ENCODE results near the gene ULK4.
"Not testable (repeated sequence)": the region's sequence is repeated elsewhere in the genome, so short reads cannot be mapped to it uniquely, and the experiment has no call there.

Gene ULK4

DNA sequence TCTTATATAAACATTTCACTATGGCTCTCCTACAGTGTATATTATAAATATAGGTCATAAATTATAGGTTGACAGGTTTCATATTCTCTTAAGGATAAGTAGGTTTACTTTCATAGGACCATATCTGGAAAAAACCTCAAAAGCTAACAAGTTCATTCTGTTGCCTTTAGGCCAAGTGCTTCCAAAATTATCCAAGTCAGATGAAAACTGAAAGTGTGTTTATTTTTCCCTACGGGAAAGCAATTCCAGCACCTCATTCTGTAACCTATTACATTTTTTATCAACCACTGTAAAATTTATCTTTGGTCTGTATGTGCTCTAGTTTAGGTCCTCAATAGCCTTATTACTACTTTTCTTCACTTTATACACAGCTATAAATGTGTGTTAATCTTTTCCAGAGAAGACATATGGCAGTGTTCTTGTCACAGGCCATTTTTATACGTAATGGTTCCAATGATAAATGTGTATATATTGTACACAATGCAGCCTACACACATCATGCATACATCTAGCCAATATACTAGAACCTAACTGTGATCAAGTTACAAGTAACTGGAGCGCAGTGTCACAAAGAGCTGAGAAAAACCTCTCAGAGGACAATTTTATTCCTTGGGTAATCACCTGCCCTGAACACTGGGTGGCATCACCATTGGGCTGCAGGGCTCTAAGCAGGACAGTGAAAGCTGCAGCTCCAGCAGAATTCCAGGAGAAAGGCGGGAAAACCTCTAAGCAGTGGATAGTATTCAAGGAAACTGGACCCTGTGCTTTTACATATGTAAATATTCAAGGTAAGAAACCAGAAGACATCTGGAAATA, 511.3 kb downstream of the ULK4 start:
- no peak for DNase-seq (ENCODE audit: low read depth in 1 of 2, low spot score in 1 of 2)

DNA sequence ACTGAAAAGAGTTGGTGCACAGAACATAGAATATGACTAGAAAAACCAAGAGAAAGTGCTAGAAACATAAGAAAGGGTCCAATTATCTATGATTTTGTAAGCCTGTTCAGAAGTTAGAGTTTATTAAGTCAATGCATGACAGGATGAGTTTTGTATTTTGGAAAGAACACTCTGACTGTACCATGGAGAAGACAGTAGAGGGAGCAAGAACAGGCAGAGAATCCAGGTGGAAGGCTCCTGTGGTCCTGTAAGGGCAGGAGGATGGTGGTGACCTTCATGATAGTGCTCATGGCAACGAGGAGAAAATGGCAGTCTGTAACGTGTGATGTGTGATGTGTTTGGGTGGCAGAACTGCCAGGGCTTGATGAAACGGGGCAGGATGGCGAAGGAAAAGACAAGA, 513.5 kb downstream of the ULK4 start:
- DNase-seq (ENCODE audit: low read depth in 1 of 2, low spot score in 1 of 2), result no peak

DNA sequence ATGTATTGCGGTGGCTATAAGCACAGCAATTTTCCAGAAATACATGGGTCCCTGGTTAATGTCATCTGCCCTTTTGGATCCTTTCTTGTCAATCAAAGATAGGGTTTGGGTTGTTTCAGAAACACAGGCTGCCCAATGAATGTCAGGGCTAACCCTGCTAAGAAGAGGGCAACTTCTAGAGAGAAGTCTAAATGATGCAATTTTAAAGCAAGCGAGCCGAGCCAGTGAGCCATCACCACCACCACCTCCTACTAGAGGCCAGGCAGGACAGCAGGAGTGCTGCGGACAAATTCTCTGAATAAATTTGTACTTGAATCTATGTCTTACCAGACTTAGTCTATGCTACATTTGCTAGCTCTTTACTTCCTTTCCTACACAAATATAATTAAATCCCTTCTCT, 514.2 kb downstream of the ULK4 start:
- DNase-seq (ENCODE audit: low read depth in 1 of 2, low spot score in 1 of 2), result no peak

DNA sequence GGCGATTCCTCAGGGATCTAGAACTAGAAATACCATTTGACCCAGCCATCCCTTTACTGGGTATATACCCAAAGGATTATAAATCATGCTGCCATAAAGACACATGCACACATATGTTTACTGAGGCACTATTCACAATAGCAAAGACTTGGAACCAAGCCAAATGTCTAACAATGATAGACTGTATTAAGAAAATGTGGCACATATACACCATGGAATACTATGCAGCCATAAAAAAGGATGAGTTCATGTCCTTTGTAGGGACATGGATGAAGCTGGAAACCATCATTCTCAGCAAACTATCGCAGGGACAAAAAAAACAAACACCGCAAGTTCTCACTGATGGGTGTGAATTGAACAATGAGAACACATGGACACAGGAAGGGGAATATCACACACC, 515.6 kb downstream of the ULK4 start:
- DNase-seq (ENCODE audit: low read depth in 1 of 2, low spot score in 1 of 2), result not testable (repeated sequence)

DNA sequence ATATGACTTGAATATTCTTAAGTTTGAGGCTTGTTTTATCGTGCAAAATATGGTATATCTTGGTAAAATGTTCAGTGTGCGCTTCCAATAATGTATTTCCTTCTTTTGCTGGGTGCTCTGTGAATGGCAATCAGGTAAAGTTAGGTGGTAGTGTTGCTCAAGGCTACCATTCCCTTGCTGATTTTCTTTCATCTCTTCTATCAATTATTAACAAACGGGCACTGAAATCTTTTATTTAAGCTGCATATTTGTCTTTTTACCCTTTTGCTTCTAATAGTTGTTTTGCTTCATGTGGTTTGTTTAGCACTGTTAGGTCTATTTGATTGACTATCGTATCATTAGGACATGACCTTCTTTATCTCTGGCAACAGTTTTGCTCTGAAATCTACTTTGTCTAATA, 520.3 kb downstream of the ULK4 start:
- DNase-seq (ENCODE audit: low read depth in 1 of 2, low spot score in 1 of 2), result no peak

DNA sequence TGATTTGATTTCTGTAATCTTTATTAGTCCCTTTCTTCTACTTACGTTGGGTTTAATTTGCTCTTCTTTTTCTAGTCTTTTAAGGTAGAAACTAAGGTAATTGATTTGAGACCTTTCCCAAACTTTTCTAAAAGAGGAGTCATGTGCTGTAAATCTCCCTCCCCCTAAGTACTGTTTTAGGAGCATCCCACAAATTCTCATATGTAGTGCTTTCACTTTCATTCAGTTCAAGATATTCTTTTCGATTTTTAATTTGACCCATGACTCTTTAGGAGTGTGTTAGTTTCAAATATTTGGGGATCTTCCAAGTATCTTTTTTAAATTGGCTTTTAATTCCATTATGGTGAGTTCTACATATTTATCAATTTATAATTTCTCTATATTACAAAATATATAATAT, 520.8 kb downstream of the ULK4 start:
- DNase-seq (ENCODE audit: low read depth in 1 of 2, low spot score in 1 of 2), result no peak

DNA sequence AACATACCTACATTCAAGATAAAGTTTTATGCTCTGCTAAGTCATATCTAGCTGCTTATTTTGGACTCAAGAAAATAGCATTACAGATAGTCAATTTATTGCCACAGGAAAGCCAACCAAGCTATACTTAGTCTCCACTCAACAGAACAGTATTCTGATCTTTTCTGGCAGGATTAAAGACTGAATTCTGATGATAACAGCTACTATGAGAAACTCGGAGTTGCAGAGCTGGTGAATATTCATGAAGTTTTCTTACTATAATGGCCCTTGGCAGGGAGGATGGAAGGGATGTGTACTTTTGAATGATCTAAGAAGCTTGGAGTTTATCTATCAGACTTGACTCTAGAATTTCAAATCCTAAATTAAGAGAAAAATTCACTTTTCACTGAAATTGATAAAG, 524.9 kb downstream of the ULK4 start:
- no peak for DNase-seq (ENCODE audit: low read depth in 1 of 2, low spot score in 1 of 2)

DNA sequence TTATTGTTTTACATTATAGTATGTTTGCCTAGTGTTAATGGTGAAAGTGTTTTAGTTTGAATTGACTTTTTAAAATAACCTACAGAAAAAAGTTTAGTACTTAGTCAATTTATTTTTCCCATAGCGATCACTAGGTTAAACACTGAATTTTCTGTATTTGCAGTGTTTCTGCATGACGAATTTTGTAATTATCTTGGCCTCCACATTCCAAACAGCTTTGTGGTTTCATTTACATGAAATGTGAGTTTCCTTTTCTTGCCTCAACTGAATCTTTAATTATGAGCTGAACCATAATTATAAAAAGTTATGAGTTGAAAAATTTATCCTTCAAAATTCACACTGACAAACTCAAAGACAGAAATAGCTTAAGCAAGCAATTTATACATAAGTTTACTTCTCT, 527.1 kb downstream of the ULK4 start:
- DNase-seq (ENCODE audit: low read depth in 1 of 2, low spot score in 1 of 2), result no peak

DNA sequence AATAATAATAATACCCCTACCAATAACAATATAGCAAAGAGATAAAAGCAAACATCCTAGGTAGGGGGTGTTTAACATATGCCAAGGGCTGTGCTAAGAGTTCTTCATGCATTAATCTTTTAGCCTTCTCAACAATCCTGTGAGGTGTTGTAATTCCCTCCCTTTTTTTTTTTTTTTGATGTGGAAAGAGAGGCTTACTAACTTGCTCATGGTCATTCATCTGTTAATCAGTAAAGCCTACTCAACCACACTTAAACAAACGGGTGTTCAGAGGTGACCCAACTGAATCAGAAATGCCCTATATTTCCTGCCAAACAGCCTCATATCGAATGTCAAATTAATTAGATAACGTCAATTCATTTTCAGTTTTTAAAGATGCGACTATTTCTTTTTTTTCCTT, 530.5 kb downstream of the ULK4 start:
- DNase-seq (ENCODE audit: low read depth in 1 of 2, low spot score in 1 of 2), result no peak

DNA sequence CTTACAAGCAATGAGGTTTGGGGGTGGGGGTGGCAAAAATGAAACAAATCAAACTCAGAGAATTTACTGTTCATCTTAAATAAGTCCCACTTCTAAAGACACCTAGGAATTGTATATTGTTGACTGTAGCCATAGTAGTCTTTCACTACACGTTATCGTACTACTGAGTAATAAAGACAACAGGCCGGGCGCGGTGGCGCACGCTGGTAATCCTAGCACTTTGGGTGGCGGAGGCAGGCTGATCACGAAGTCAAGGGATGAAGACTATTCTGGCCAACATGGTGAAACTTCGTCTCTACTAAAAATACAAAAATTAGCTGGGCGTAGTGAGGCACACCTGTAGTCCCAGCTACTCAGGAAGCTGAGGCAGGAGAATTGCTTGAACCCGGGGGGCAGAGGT, 531.0 kb downstream of the ULK4 start:
- DNase-seq (ENCODE audit: low read depth in 1 of 2, low spot score in 1 of 2), result no peak

DNA sequence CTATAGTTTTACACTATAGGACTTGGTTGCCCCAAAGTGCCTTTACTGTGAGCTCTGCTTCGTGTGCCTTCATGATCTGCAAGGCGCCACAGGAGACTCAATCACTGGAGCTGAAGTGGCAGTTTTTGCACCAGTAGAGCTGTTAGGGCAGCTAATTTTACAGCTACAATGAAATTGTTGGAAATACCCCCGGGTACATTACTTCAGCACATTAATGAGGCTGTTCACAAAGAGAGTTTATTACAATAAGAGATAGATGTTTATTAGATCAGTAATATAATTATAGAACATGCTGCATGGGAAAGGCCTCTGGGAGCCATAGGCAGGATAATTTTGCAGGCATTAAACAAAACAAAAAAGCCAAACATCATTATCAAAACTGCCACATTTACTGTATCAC, 531.5 kb downstream of the ULK4 start:
- DNase-seq (ENCODE audit: low read depth in 1 of 2, low spot score in 1 of 2), result no peak

DNA sequence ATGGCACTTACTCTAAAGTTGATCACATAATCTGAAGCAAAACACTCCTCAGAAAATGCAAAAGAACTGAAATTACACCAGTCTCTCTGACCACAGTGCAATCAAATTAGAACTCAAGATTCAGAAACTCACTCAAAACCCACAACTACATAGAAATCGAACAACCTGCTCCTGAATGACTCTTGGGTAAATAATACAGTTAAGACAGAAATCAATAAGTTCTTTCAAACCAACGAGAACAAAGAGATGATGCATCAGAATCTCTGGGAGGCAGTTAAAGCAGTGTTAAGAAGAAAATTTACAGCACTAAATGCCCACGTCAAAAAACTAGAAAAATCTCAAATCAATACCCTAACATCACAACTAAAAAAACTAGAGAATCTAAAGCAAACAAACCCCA, 535.4 kb downstream of the ULK4 start:
- DNase-seq (ENCODE audit: low read depth in 1 of 2, low spot score in 1 of 2), result no peak

DNA sequence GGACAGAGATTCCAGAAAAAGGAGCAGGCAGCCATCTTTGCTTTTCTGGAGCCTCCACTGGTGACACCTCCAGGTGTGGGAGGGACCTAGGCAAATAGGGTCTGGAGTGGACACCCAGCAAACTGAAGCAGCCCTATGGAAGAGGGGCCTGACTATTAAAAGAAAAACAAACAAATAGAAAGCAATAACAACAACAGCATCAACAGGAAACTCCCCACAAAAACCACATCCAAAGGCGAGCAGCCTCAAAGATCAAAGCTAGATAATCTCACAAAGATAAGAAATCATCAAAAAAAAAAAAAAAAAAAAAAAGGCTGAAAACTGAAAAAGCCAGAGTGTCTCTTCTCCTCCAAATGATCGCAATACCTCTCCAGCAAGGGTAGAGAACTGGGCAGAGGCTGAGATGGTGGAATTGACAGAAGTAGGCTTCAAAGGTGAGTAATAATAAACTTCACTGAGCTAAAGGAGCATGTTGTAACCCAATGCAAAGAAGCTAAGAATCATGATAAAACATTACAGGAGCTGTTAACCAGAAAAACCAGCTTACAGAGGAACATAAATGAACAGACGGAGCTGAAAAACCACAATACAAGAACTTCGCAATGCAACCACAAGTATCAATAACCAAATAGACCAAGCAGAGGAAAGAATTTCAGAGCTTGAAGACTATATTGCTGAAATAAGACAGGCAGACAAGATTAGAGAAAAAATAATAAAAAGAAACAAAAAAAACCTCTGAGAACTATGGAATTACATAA, 537.2 kb downstream of the ULK4 start:
- no peak for DNase-seq (ENCODE audit: low read depth in 1 of 2, low spot score in 1 of 2)

DNA sequence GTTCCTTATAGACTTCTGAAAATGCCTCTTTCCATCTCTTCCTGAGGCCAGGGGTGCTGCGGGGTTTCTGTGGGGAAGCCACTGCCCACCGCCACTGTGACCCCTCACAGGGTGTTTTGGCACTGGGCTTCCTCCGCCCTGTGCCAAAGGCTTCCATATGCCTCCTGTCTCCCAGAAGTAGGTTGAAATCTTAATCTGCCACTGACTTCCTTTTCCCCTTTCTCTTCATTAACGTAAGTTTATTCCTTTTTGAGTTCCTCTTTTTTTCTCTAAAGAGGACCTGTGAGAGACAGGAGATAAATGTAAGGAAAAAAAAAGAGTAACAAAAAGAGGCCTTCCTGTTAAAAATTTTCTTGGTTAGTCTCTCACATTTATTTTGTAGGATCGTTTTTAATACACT, 542.1 kb downstream of the ULK4 start:
- DNase-seq (ENCODE audit: low read depth in 1 of 2, low spot score in 1 of 2), result no peak

DNA sequence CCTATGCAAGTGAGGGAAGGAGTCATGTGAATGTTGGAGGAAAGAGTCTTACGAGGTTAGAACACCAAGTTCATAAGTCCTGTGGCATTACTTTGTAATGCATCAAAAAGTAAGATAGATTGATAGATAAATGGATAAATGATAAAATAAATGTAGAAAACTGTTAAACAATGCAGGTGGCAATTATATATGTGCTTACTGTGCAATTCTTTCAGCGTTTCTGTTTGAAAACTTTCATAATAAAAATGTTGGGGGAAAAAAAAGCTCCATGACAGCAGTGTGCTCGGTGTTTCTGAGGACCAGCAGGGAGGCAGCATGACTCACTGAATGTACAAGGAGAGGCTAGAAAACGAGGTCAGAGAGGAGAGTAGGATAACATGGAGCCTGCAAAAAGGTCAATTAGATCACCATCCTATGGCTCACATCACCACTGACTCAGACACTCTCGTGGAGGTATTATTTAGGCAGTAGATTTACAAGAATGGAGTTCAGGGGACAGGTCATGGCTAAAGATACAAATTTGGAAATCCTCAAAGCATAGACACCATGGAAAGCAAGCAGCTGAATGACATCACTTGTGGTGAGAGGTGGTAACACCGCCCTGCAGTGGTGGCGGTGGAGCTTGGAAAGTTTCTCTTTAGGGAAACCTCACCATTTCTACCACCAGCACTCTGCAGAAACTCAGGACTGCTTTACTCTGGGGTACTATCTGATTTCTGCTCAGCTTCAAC, 542.8 kb downstream of the ULK4 start:
- no peak for DNase-seq (ENCODE audit: low read depth in 1 of 2, low spot score in 1 of 2)

DNA sequence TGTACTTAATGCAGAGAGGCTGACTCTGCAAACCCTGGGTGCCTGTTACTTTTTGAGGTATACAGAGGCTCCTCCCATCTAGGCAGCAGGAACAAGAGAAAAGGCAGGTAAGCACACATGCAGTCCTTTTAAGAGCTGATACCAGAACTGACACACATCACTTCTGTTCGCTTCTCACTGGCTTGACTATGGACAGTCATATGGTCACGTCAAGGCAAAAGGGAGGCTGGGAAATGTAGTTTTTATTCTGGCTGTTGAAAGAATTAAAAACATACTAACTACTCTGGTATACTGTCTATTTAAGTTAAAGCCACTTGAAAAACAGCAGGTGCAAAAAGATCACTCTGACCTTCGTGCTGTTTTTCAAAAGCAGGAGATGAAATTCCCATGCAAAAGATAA, 544.3 kb downstream of the ULK4 start:
- DNase-seq (ENCODE audit: low read depth in 1 of 2, low spot score in 1 of 2), result no peak

DNA sequence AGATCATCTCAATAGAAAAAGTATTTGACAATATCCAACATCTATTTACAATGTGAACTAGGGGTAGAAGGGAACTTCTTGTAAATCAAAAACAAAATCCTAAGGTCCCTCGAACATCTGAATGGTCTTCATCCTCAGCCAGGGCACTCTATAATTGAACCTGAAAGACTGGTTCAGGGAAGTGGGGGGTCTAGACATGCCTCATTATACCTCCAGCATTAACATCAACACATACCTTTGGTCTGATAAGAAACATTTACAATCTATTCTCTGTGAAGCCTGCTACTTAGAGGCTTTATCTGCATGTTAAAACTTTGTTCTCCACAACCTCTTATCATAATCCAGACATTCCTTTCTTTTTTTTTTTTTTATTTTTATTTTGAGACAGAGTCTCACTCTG, 550.8 kb downstream of the ULK4 start:
- no peak for DNase-seq (ENCODE audit: low read depth in 1 of 2, low spot score in 1 of 2)

DNA sequence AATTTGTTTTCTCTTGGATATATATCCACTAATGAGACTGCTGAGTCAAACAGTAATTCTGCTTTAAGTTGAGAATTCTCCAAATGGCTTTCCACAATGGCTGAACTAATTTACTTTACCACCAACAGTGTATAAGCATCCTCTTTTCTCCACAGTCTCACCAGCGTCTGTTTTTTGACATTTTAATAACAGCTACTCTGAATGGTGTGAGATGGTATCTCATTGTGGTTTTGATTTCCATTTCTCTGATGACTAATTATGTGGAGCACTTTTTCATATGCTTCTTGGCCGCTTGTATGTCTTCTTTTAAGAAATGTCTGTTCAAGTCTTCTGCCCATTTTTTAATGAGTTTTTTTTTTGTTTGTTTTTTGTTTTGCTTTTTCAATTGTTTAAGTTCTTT, 556.4 kb downstream of the ULK4 start:
- no peak for DNase-seq (ENCODE audit: low read depth in 1 of 2, low spot score in 1 of 2)

DNA sequence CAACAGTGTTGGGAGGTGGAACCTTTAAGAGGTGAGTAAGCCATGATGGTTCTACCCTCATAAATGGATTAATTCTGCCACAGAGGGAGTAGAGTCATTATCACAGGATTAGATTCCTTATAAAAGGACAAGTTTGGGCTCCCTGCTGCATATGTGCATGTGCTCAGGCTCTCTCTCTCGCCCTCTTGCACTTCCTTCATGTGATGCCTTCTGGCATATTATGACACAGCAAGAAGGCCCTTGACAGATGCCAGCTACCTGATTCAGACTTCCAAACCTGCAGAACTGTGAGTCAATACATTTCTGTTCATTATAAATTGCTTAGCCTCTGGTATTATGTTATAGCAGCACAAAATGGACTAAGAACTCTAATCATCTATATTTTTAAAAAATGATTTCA, 557.3 kb downstream of the ULK4 start:
- no peak for DNase-seq (ENCODE audit: low read depth in 1 of 2, low spot score in 1 of 2)

DNA sequence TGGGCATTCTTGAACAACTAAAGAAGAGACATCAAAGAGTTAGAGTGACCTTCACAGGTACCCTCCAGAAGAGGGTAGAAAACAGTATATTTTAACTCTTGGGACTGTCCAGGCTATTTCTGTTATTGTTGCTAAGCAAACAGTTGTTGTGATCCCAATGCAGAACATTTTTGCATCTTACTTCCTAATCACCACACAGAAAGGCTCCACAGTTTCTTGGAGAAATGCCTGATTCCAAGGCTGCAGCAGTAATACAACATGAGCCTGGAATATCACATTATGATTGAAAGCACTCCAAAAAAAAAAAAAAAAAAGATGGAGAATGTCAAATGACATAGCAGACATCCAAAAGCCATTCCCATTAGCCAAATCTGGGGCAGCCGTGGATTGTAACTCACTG, 567.0 kb downstream of the ULK4 start:
- DNase-seq (ENCODE audit: low read depth in 1 of 2, low spot score in 1 of 2), result no peak

DNA sequence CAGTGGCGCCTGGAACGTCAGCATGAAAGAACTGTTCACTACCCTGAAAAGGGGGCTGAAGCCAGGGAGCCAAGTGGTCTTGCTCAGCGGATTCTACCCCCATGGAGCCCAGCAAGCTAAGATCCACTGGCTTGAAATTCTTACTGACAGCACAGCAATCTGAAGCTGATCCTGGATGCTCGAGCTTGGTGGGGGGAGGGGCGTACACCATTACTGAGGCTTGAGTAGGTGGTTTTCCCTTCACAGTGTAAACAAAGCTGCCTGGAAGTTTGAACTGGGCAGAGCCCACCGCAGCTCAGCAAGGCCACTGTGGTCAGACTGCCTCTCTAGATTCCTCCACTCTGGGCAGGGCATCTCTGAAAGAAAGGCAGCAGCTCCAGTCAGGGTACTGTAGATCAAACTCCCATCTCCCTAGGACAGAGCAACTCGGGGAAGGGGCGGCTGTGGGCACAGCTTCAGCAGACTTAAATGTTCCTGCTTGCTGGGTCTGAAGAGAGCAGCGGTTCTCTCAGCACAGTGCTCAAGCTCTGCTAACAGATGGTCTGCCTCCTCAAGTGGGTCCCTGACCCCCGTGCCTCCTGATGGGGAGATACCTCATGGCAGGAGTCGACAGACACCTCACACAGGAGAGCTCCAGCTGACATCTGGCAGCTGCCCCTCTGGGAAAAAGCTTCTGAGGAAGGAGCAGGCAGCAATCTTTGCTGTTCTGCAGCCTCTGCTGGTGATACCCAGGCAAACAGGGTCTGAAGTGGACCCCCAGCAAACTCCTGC, 591.0 kb downstream of the ULK4 start:
- DNase-seq (ENCODE audit: low read depth in 1 of 2, low spot score in 1 of 2), result not testable (repeated sequence)
